ENCODE measurements around the gene PPP2R3A. TPM values are rescaled to one million over a fixed set of nuclear protein-coding genes. Genes with fewer than 3 reads are reported as not detected.

PPP2R3A gene
- total RNA-seq, 1 donor from 2014 or later: 19.2 TPM

DNA sequence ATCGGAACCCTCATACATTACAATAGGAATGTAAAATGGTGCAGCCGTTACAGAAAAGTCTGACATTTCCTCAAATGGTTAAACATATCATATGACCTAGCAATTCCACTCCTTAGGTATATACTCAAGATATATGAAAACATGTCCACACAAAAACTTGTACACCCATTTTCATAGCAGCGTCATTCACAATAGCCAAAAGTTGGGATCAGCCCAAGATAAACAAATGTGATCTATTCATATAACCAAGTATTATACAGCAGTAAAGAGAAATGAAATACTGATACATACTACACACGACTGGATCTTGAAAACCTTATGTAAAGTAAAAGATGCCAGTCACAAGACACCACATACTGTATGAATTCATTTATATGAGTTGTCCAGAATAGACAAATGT lies 128.2 kb downstream of the PPP2R3A start:
- H3K36me3 Mint-ChIP-seq (ENCODE audit: unreplicated experiment): peaks cover 34% of the 10 kb centered on the region
- H3K4me1 Mint-ChIP-seq (ENCODE audit: unreplicated experiment): peaks cover 7% of the 10 kb centered on the region
- H3K27me3 Mint-ChIP-seq (ENCODE audit: unreplicated experiment): no peaks in the 10 kb centered on the region
- no peak overlapping the region for H3K27ac Mint-ChIP-seq (ENCODE audit: unreplicated experiment)
- DNase-seq (ENCODE audit: extremely low spot score, unreplicated experiment): no peak
- no peak overlapping the region for H3K4me3 Mint-ChIP-seq (ENCODE audit: unreplicated experiment)
- peaks cover 8% of the 10 kb centered on the region for H3K9me3 Mint-ChIP-seq (ENCODE audit: unreplicated experiment)
- TF ChIP-seq, protein P1, sequence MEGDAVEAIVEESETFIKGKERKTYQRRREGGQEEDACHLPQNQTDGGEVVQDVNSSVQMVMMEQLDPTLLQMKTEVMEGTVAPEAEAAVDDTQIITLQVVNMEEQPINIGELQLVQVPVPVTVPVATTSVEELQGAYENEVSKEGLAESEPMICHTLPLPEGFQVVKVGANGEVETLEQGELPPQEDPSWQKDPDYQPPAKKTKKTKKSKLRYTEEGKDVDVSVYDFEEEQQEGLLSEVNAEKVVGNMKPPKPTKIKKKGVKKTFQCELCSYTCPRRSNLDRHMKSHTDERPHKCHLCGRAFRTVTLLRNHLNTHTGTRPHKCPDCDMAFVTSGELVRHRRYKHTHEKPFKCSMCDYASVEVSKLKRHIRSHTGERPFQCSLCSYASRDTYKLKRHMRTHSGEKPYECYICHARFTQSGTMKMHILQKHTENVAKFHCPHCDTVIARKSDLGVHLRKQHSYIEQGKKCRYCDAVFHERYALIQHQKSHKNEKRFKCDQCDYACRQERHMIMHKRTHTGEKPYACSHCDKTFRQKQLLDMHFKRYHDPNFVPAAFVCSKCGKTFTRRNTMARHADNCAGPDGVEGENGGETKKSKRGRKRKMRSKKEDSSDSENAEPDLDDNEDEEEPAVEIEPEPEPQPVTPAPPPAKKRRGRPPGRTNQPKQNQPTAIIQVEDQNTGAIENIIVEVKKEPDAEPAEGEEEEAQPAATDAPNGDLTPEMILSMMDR (IDR thresholded peaks at IDR 0.05): no peak

DNA sequence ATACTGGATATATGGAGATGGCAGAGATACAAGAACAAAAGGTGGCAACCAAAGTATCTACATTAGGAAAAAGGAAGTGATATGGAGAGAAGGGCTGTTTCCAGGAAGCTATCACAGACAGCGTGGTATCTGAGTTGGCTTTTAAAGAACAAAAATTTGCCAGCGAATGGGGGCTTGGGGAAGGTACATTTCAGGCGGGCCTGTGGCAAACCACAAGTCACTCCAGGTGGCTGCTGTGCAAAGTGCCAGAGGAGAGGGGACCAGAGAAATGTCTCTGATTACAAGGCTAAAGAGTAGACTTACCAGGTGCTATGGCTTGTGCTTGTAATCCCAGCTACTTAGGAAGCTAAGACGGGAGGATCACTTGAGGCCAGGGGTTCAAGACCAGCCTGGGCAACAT lies 139.5 kb downstream of the PPP2R3A start:
- no peak for DNase-seq (ENCODE audit: extremely low spot score, unreplicated experiment)
- H3K9me3 Mint-ChIP-seq (ENCODE audit: unreplicated experiment): no peaks in the 10 kb centered on the region
- H3K27ac Mint-ChIP-seq (ENCODE audit: unreplicated experiment): no peak overlapping the region
- TF ChIP-seq, protein P1 (IDR thresholded peaks at IDR 0.05): no peak
- H3K36me3 Mint-ChIP-seq (ENCODE audit: unreplicated experiment): peaks cover 41% of the 10 kb centered on the region
- no peaks in the 10 kb centered on the region for H3K27me3 Mint-ChIP-seq (ENCODE audit: unreplicated experiment)
- H3K4me3 Mint-ChIP-seq (ENCODE audit: unreplicated experiment): no peak overlapping the region
- H3K4me1 Mint-ChIP-seq (ENCODE audit: unreplicated experiment): no peaks in the 10 kb centered on the region

DNA sequence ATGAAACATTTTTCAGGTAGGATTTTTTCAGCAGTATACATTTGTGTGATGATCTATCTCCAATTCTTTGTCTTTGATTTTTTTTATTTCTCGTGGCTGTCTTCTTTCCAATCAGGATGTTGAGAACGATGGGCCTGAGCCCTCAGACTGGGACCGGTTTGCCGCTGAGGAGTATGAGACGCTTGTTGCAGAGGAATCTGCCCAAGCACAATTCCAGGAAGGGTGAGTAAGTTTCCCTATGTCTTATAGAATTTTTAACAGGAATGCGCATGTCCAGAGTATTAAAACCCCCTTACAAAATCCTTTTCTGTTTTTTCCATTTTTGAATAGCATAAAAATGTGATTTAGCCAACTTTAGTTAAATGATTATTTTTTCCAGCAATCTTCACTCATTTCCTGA lies 140.6 kb downstream of the PPP2R3A start:
- Mint-ChIP-seq H3K27me3 (ENCODE audit: unreplicated experiment) (no peaks in the 10 kb centered on the region), H3K27ac (ENCODE audit: unreplicated experiment) (no peak overlapping the region), H3K9me3 (ENCODE audit: unreplicated experiment) (no peaks in the 10 kb centered on the region), H3K4me3 (ENCODE audit: unreplicated experiment) (no peak overlapping the region), H3K4me1 (ENCODE audit: unreplicated experiment) (no peaks in the 10 kb centered on the region), H3K36me3 (ENCODE audit: unreplicated experiment) (peaks cover 42% of the 10 kb centered on the region)
- TF ChIP-seq, protein P1 (IDR thresholded peaks at IDR 0.05): no peak
- DNase-seq (ENCODE audit: extremely low spot score, unreplicated experiment): no peak

DNA sequence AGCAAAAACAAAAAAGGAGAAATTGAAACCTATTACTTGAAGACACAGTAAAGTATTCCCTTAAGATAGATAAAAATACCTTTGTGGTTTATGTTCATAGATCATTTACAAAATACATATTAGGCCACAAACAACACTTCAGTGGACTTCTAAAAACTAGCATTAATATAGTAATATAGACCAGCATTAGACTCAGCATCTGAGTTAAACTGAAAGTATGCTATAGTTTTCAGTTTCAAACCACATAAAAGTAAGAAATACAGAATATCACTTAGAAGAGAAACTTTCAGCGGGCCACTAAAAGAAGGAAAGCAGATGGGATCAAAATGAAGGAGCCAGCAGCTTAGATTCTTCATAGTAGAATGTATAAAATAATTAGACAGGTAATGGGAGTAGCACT lies 144.0 kb downstream of the PPP2R3A start:
- Mint-ChIP-seq H3K27ac (ENCODE audit: unreplicated experiment) (no peak overlapping the region), H3K4me1 (ENCODE audit: unreplicated experiment) (no peaks in the 10 kb centered on the region), H3K27me3 (ENCODE audit: unreplicated experiment) (no peaks in the 10 kb centered on the region), H3K9me3 (ENCODE audit: unreplicated experiment) (no peaks in the 10 kb centered on the region), H3K4me3 (ENCODE audit: unreplicated experiment) (no peak overlapping the region), H3K36me3 (ENCODE audit: unreplicated experiment) (peaks cover 51% of the 10 kb centered on the region)
- TF ChIP-seq, protein P1 (IDR thresholded peaks at IDR 0.05): no peak
- DNase-seq (ENCODE audit: extremely low spot score, unreplicated experiment): no peak

DNA sequence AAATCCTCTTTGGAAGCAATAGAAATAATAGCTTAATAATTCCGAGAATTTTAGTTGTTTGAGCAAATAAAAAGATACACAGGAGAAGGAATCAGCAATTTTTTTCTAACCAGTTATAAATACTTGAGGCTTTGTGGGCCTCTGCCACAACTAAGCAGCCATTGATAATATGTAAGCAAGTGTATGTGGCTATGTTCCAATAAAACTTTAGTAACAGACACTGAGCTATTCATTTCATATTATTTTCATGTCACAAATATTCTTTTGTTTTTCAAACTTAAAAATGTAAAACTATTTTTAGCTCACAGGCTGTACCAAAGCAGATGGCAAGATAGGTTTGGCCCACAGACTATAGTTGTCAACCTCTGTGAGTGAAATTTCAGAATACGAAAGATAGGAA lies 145.0 kb downstream of the PPP2R3A start:
- Mint-ChIP-seq H3K4me3 (ENCODE audit: unreplicated experiment) (no peak overlapping the region), H3K36me3 (ENCODE audit: unreplicated experiment) (peaks cover 52% of the 10 kb centered on the region), H3K9me3 (ENCODE audit: unreplicated experiment) (peaks cover 3% of the 10 kb centered on the region), H3K4me1 (ENCODE audit: unreplicated experiment) (no peaks in the 10 kb centered on the region), H3K27ac (ENCODE audit: unreplicated experiment) (no peak overlapping the region), H3K27me3 (ENCODE audit: unreplicated experiment) (no peaks in the 10 kb centered on the region)
- DNase-seq (ENCODE audit: extremely low spot score, unreplicated experiment): no peak
- TF ChIP-seq, protein P1 (IDR thresholded peaks at IDR 0.05): no peak

Data from osteocyte (in vitro differentiated cells).